Mucosa of descending colon (tissue), 3 donors: ENCODE results near the gene ATR. TPM values are rescaled to one million over a fixed set of nuclear protein-coding genes. Genes with fewer than 3 reads are reported as not detected.

Experiments used
- ATAC-seq: fragments of 200-7000 bp; cut with Tn5 transposase; one replicate; pipeline ENCODE4 v1.9.1; 2020; ENCODE audit warnings: mild to moderate bottlenecking, moderate library complexity
- DNase-seq, 3 donors: peaks; one replicate each; pipeline ENCODE4 v3.0.0-alpha.2; 2020
- H3K36me3 ChIP-seq: fragments of 200-600 bp; one replicate; pipeline ENCODE4 v1.8.0; 2021; ENCODE audit warnings: low read depth, mild to moderate bottlenecking
- H3K4me1 ChIP-seq: fragments of 200-600 bp; one replicate; pipeline ENCODE4 v1.8.0; 2021; ENCODE audit warnings: low read depth, mild to moderate bottlenecking
- H3K4me3 ChIP-seq: fragments of 200-600 bp; one replicate; pipeline ENCODE4 v1.8.0; 2021; ENCODE audit warnings: mild to moderate bottlenecking
- H3K9me3 ChIP-seq: fragments of 200-600 bp; one replicate; pipeline ENCODE4 v1.8.0; 2021; ENCODE audit warnings: mild to moderate bottlenecking
- CTCF ChIP-seq: fragments of 200-600 bp; IDR thresholded peaks from one replicate; pipeline ENCODE4 v1.8.0; 2022; ENCODE audit warnings: antibody characterized with exemption, mild to moderate bottlenecking
- intact Hi-C, 2 donors: fragments of 100-400 bp; cut with DNase I in 1 of 2; cut with micrococcal nuclease in 1 of 2; formaldehyde crosslinking; loops; one replicate each; pipeline versions ENCODE4 v1.11.0 to v1.11.1; 2022; cut with DNase I, micrococcal nuclease
- total RNA-seq, 3 donors: library from RNA; stranded (reverse); fragmentation: NEBNext Ultra II Directional in 2 of 3; extraction: Animal tissue kit (Norgen Biotek cat#: 25700) in 2 of 3; gene quantifications; one replicate each; pipeline versions ENCODE4 v1.2.1 to v1.2.4, GENCODE V29; 2021 to 2023
- donor health status: DM: no; HTN: no; CAD: no; lungs with moderate emphysema.
- donor health status: DM: no; HTN: no; CAD: no.
- donor health status: DM: no; HTN: yes; CAD: no.

Gene ATR
- total RNA-seq, 3 donors from 2014 or later: 16.0 to 21.1 (median 18.1) TPM

GRCh38 chr3:142542054-142542453 is 36.5 kb downstream of the ATR start:
- H3K36me3 ChIP-seq: no peaks in the 10 kb centered on the region
- H3K4me1 ChIP-seq: no peaks in the 10 kb centered on the region
- no peak for TF ChIP-seq CTCF
- no peak for ATAC-seq
- no peak for DNase-seq
- no peaks in the 10 kb centered on the region for H3K9me3 ChIP-seq
- H3K4me3 ChIP-seq: no peak overlapping the region
- intact Hi-C loops: no loop called here

- DNase-seq (no peak), ATAC-seq (no peak)
- intact Hi-C loops: no loop called here
- no peaks in the 10 kb centered on the region for H3K4me1 ChIP-seq
- no peaks in the 10 kb centered on the region for H3K9me3 ChIP-seq
- no peak overlapping the region for H3K4me3 ChIP-seq
- no peaks in the 10 kb centered on the region for H3K36me3 ChIP-seq
- no peak for TF ChIP-seq CTCF
These were observed 42.0 kb downstream of the ATR start for GRCh38 chr3:142536519-142536918.

DNA sequence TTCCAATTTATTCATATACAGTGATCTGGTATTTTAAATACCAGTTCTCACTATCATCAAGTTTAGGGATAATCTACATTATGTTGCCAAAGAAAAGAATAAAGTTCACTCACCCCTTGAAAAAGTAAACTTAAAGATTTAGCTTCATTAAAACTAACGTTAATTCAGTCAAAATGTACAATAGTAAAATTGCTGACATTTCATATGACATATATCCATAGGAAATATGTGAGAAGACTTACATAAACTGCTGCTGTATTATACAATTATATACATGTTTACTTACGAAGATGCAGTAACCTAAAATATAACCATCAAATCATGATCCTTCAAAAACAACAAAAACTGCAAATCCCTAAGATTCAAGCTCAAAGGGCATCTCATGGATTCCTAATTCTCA is 44.0 kb downstream of the ATR start:
- H3K4me3 ChIP-seq: no peak overlapping the region
- no peak for TF ChIP-seq CTCF
- no peaks in the 10 kb centered on the region for H3K9me3 ChIP-seq
- H3K36me3 ChIP-seq: no peaks in the 10 kb centered on the region
- H3K4me1 ChIP-seq: no peaks in the 10 kb centered on the region
- ATAC-seq (no peak), DNase-seq (no peak)
- intact Hi-C loops: no loop called here

DNA sequence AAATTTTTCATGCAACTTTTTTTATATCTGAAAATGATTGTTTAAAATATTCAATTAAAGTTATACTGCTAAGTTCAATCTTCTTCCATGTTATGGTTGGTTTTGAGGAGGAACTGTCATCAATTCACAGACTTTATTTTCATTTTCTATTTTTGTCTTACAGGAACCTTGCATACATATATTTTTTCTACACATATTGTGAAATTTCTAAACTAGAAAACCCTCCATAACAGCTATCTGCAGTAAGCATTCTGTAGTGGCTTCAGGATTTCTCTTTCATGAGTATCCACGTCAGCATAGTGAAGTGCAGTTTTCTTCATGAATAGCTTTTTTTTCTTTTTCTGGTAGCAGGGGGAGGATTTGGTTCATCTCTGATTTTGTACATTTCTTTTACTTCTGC is 48.2 kb downstream of the ATR start:
- no peaks in the 10 kb centered on the region for H3K4me1 ChIP-seq
- H3K4me3 ChIP-seq: no peak overlapping the region
- no peak for TF ChIP-seq CTCF
- no peak for ATAC-seq
- no peaks in the 10 kb centered on the region for H3K36me3 ChIP-seq
- no peaks in the 10 kb centered on the region for H3K9me3 ChIP-seq
- intact Hi-C loops: no loop called here
- no peak for DNase-seq

DNA sequence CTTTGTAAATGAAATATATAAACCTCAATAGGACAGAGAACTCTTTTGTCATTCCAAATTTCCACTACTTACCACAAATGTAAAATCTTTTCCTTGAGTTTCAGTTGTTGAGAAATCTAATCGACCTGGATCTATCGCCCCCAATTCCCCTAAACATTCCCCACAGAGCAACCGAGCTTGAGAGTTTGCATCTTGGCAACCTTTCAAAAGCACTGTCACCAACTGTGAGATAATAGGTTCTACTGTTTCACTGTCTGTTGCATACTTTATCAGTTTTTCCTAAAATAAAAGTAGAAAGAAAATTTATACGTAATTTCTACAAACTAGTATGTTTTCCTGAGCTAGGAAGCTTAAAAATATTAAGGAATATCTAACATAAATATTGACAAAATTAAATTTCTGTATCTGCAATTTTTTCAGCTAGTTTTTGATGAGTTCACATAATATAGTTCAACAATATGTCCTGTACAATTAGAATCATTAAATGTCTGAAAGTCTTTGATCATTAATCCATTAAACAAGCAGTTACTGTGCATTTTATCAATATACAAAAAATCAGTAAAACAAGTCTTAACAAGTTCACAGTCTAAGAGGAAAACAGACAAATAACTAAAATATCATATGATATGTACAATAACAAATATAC is 54.5 kb downstream of the ATR start:
- ATAC-seq (no peak), DNase-seq (no peak)
- TF ChIP-seq CTCF: no peak
- no peak overlapping the region for H3K4me3 ChIP-seq
- H3K36me3 ChIP-seq: no peaks in the 10 kb centered on the region
- H3K4me1 ChIP-seq: no peaks in the 10 kb centered on the region
- H3K9me3 ChIP-seq: peaks cover 4% of the 10 kb centered on the region
- intact Hi-C loops: no loop called here

GRCh38 chr3:142509079-142509478 is 69.5 kb downstream of the ATR start:
- ATAC-seq (no peak), DNase-seq (no peak)
- H3K4me3 ChIP-seq: no peak overlapping the region
- TF ChIP-seq CTCF: no peak
- H3K9me3 ChIP-seq: no peaks in the 10 kb centered on the region
- no peaks in the 10 kb centered on the region for H3K4me1 ChIP-seq
- H3K36me3 ChIP-seq: no peaks in the 10 kb centered on the region
- intact Hi-C loops: no loop called here
